Sigmoid colon (tissue), 7 donors: Measurements from ENCODE around the gene FIGLA. TPM values are rescaled to one million over a fixed set of nuclear protein-coding genes. Genes with fewer than 3 reads are reported as not detected.

Source experiments
- DNase-seq: peaks from one replicate; pipeline ENCODE4 v3.0.0-alpha.2; 2019
- H3K27ac ChIP-seq, 4 donors: fragments of 200-600 bp; sonication (generic); one replicate each; pipeline ENCODE4 v1.5.1; 2016 to 2019; ENCODE audit warnings: mild to moderate bottlenecking in 1 of 4
- H3K27me3 ChIP-seq, 3 donors: fragments of 200-600 bp; sonication (generic); one replicate each; pipeline ENCODE4 v1.5.1; 2019; ENCODE audit warnings: mild to moderate bottlenecking in 1 of 3
- H3K36me3 ChIP-seq, 4 donors: fragments of 200-600 bp; sonication (generic); one replicate each; pipeline ENCODE4 v1.5.1; 2016 to 2019
- H3K4me1 ChIP-seq, 4 donors: fragments of 200-600 bp; sonication (generic); one replicate each; pipeline ENCODE4 v1.5.1; 2017 to 2019
- H3K4me3 ChIP-seq, 4 donors: fragments of 200-600 bp; sonication (generic); one replicate each; pipeline ENCODE4 v1.5.1; 2017 to 2019; ENCODE audit warnings: mild to moderate bottlenecking in 2 of 4, moderate library complexity in 1 of 4
- H3K9me3 ChIP-seq, 4 donors: fragments of 200-600 bp in 3 of 4; sonication (generic) in 3 of 4; one replicate each; pipeline versions ENCODE4 v1.5.1 to v1.6.1; 2013 to 2019
- CTCF ChIP-seq, 4 experiments: fragments of 450-650 bp in 3 of 4; fragments of 200-600 bp in 1 of 4; IDR thresholded peaks; one replicate each; pipeline ENCODE4 v1.5.1; 2016 to 2019; ENCODE audit warnings: antibody characterized with exemption in 4 of 4, mild to moderate bottlenecking in 3 of 4, moderate library complexity in 2 of 4
- EP300 ChIP-seq, 4 donors: sonication (generic); formaldehyde crosslinking; IDR thresholded peaks; one replicate each; pipeline ENCODE4 v1.6.1; 2017; ENCODE audit warnings: antibody characterized with exemption in 4 of 4
- POLR2A ChIP-seq, 2 donors: fragments of 450-650 bp; IDR thresholded peaks; one replicate each; pipeline ENCODE4 v1.6.1; 2016; ENCODE audit warnings: antibody characterized with exemption in 2 of 2, mild to moderate bottlenecking in 2 of 2, moderate library complexity in 2 of 2
- POLR2AphosphoS5 ChIP-seq, 4 donors: sonication (generic); formaldehyde crosslinking; IDR thresholded peaks; one replicate each; pipeline ENCODE4 v1.6.1; 2017; ENCODE audit warnings: antibody characterized with exemption in 4 of 4
- WGBS, 2 donors: extraction: QIAGEN DNeasy Blood & Tissue Kit; methylation state at CpG; one replicate each; pipeline ENCODE4 v1.1.7; 2013; 5-methylcytosine and 5-hydroxymethylcytosine counted together
- intact Hi-C: fragments of 100-400 bp; cut with DNase I; formaldehyde crosslinking; loops from one replicate; pipeline ENCODE4 v1.15.1; 2023
- polyA plus RNA-seq, 3 donors: library from polyadenylated mRNA; stranded (reverse); fragments of 200-250 nt; gene quantifications; one replicate each; pipeline ENCODE4 v1.2.3, GENCODE V29; 2013
- total RNA-seq, 4 donors: library from RNA; depleted of rRNA; stranded (reverse); fragments of >200 nt; gene quantifications; one replicate each; pipeline ENCODE4 v1.1.0, GENCODE V29; 2016
- donor health status: healthy with polysubstance abuse.
- donor health status: Bipolar disorder and iron deficiency.
- donor health status: healthy.

The FIGLA gene
- total and polyA plus RNA-seq, 7 donors: not detected

GRCh38 chr2:70817284-70817954 is 27.0 kb upstream of the FIGLA start:
- intact Hi-C loops: no loop called here
- H3K9me3 ChIP-seq: no peaks in the 10 kb centered on the region
- TF ChIP-seq EP300 (IDR thresholded peaks at IDR 0.05) (no peak), POLR2A (IDR thresholded peaks at IDR 0.05) (no peak), CTCF (IDR thresholded peaks at IDR 0.05) (no peak), POLR2AphosphoS5 (IDR thresholded peaks at IDR 0.05) (no peak)
- WGBS, 2 donors: 81 to 86% methylated on average over 3 of the region's 3 CpGs
- H3K27me3 ChIP-seq: no peaks in the 10 kb centered on the region
- no peaks in the 10 kb centered on the region for H3K4me1 ChIP-seq
- H3K4me3 ChIP-seq: no peak overlapping the region
- no peak overlapping the region for H3K27ac ChIP-seq
- no peaks in the 10 kb centered on the region for H3K36me3 ChIP-seq
- DNase-seq: no peak

DNA sequence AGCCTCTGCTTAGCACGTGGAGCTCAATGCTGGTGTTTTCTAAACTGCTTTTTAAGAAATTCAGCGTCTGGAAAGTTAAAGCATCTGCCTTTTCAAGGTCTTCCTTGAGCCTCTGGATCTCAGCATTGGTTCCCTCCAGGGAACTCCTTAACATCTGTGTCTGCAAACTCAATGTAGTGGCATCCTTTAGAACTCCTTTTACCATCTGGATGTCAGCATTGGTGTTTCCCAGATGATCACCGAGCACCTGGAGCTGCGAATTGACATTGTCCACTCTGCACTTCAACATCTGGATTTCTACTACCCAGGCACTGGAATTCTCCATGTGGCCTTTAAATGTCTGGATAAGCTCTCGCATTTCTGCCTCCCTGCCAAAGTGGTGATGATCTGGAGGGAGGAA is 26.3 kb upstream of the FIGLA start:
- intact Hi-C loops: no loop called here
- no peak overlapping the region for H3K27ac ChIP-seq
- H3K36me3 ChIP-seq: no peaks in the 10 kb centered on the region
- no peaks in the 10 kb centered on the region for H3K9me3 ChIP-seq
- WGBS, 2 donors: 79 to 80% methylated on average over 5 of the region's 5 CpGs
- H3K4me3 ChIP-seq: no peak overlapping the region
- DNase-seq: no peak
- TF ChIP-seq CTCF (IDR thresholded peaks at IDR 0.05) (no peak), POLR2AphosphoS5 (IDR thresholded peaks at IDR 0.05) (no peak), POLR2A (IDR thresholded peaks at IDR 0.05) (no peak), EP300 (IDR thresholded peaks at IDR 0.05) (no peak)
- H3K27me3 ChIP-seq: no peaks in the 10 kb centered on the region
- H3K4me1 ChIP-seq: no peaks in the 10 kb centered on the region

DNA sequence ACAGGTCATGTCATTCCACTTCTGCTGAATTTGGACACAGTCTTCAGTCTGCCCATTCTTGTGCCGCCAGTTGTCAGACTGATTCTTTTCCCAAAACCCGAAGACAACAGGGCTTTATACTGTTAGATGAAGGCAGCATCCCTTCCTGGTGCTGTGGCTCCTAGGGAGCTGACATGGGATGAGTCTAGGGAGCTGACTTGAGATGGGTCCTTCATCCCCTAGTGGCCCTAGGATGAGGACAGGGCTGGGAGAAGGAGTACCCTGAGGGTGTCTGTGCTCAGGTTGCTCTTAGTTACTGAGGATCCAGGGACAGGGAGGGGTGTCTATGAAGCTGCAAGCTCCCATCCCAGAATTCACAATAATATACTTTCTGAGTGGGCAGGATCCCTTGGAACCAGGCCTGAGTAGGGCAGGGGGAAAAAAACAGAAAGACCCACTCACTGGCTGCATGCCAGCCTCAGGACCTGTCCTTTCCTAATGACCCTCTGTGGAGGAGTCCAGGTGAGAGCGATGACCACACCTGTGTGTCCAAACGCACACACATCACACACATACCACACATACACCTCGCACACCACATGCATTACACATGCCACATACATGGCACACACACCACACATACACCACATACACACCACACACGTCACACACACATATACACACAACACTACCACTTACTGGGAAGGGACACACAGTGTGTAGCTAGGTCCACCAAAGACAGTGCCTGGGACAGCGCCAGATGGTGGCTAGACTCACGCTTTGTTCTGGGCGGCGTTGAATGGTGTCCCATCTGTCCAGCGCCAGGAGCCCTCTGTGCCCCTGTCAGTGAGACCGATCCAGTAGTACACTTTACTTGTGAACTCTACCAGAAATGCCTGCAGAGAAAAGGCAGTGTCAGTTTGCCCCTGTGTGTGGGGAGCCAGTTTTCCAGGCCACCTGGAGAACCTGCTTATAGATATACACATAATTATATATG is 18.8 kb upstream of the FIGLA start:
- DNase-seq: no peak
- H3K27ac ChIP-seq: no peak overlapping the region
- intact Hi-C loops: no loop called here
- H3K4me3 ChIP-seq: no peak overlapping the region
- no peaks in the 10 kb centered on the region for H3K9me3 ChIP-seq
- H3K36me3 ChIP-seq: no peaks in the 10 kb centered on the region
- 84 to 92% methylated on average over 12 of the region's 12 CpGs for WGBS, 2 donors
- TF ChIP-seq EP300 (IDR thresholded peaks at IDR 0.05) (no peak), POLR2AphosphoS5 (IDR thresholded peaks at IDR 0.05) (no peak), CTCF (IDR thresholded peaks at IDR 0.05) (no peak), POLR2A (IDR thresholded peaks at IDR 0.05) (no peak)
- H3K4me1 ChIP-seq: no peaks in the 10 kb centered on the region
- H3K27me3 ChIP-seq: no peaks in the 10 kb centered on the region

GRCh38 chr2:70807828-70808118 is 17.3 kb upstream of the FIGLA start:
- intact Hi-C loops: no loop called here
- H3K4me1 ChIP-seq: no peaks in the 10 kb centered on the region
- no peaks in the 10 kb centered on the region for H3K9me3 ChIP-seq
- no peak overlapping the region for H3K4me3 ChIP-seq
- no peaks in the 10 kb centered on the region for H3K36me3 ChIP-seq
- TF ChIP-seq POLR2AphosphoS5 (IDR thresholded peaks at IDR 0.05) (no peak), POLR2A (IDR thresholded peaks at IDR 0.05) (no peak), EP300 (IDR thresholded peaks at IDR 0.05) (no peak), CTCF (IDR thresholded peaks at IDR 0.05) (no peak)
- H3K27ac ChIP-seq: no peak overlapping the region
- WGBS, 2 donors: 87 to 91% methylated on average over 4 of the region's 4 CpGs
- H3K27me3 ChIP-seq: no peaks in the 10 kb centered on the region
- no peak for DNase-seq
